ENCODE measurements around the gene TTC19. TPM values are rescaled to one million over a fixed set of nuclear protein-coding genes. Genes with fewer than 3 reads are reported as not detected.
A peak's percentile ranks its signal among the peaks of the same experiment; 100 is the strongest.

The TTC19 gene
- total RNA-seq, 1 experiment from 2014 or later = 28.4 TPM

GRCh38 chr17:16007439-16007838 lies 7.8 kb downstream of the TTC19 start:
- CTCF ChIA-PET = no interaction called here
- intact Hi-C loops (cut with micrococcal nuclease; ENCODE audit: unreplicated experiment) (no loop called here), in situ Hi-C loops (cut with HindIII; ENCODE audit: low pct_unique_long_range_greater_than_20kb, low sequenced_read_pairs) (no loop called here)
- Histone ChIP-seq H3K9me3 (ENCODE audit: control insufficient read depth, insufficient read depth, low read depth, low read length) (no peaks in the 10 kb centered on the region), H3K4me3 (ENCODE audit: low read depth in 2 of 2, low read length in 2 of 2) (no peak overlapping the region), H3K36me3 (ENCODE audit: control insufficient read depth, insufficient read depth, low read length) (peaks cover 55% of the 10 kb centered on the region), H3K27ac (ENCODE audit: low read length) (no peak overlapping the region), H3K4me1 (ENCODE audit: control insufficient read depth, insufficient read depth, low read length) (no peaks in the 10 kb centered on the region), H3K27me3 (ENCODE audit: control insufficient read depth, insufficient read depth, low read length) (no peaks in the 10 kb centered on the region)
- no TSS peak for BruUV-seq (replicated peaks)
- TF ChIP-seq, protein P1, sequence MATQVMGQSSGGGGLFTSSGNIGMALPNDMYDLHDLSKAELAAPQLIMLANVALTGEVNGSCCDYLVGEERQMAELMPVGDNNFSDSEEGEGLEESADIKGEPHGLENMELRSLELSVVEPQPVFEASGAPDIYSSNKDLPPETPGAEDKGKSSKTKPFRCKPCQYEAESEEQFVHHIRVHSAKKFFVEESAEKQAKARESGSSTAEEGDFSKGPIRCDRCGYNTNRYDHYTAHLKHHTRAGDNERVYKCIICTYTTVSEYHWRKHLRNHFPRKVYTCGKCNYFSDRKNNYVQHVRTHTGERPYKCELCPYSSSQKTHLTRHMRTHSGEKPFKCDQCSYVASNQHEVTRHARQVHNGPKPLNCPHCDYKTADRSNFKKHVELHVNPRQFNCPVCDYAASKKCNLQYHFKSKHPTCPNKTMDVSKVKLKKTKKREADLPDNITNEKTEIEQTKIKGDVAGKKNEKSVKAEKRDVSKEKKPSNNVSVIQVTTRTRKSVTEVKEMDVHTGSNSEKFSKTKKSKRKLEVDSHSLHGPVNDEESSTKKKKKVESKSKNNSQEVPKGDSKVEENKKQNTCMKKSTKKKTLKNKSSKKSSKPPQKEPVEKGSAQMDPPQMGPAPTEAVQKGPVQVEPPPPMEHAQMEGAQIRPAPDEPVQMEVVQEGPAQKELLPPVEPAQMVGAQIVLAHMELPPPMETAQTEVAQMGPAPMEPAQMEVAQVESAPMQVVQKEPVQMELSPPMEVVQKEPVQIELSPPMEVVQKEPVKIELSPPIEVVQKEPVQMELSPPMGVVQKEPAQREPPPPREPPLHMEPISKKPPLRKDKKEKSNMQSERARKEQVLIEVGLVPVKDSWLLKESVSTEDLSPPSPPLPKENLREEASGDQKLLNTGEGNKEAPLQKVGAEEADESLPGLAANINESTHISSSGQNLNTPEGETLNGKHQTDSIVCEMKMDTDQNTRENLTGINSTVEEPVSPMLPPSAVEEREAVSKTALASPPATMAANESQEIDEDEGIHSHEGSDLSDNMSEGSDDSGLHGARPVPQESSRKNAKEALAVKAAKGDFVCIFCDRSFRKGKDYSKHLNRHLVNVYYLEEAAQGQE (IDR thresholded peaks at IDR 0.05; ENCODE audit: insufficient read depth in 1 of 2, low read depth in 2 of 2, low read length in 1 of 2) = no peak
- TF ChIP-seq, protein P2, sequence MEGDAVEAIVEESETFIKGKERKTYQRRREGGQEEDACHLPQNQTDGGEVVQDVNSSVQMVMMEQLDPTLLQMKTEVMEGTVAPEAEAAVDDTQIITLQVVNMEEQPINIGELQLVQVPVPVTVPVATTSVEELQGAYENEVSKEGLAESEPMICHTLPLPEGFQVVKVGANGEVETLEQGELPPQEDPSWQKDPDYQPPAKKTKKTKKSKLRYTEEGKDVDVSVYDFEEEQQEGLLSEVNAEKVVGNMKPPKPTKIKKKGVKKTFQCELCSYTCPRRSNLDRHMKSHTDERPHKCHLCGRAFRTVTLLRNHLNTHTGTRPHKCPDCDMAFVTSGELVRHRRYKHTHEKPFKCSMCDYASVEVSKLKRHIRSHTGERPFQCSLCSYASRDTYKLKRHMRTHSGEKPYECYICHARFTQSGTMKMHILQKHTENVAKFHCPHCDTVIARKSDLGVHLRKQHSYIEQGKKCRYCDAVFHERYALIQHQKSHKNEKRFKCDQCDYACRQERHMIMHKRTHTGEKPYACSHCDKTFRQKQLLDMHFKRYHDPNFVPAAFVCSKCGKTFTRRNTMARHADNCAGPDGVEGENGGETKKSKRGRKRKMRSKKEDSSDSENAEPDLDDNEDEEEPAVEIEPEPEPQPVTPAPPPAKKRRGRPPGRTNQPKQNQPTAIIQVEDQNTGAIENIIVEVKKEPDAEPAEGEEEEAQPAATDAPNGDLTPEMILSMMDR (IDR thresholded peaks at IDR 0.05) = no peak
- TF ChIP-seq POLR2AphosphoS5 (IDR thresholded peaks at IDR 0.05; ENCODE audit: low read depth, low read length) = no peak
- no peak for TF ChIP-seq TCF7L2 (IDR thresholded peaks at IDR 0.05; ENCODE audit: low read depth, low read length)
- TF ChIP-seq SIN3A (IDR thresholded peaks at IDR 0.05; ENCODE audit: borderline replicate concordance, insufficient read depth, low read depth, low read length) = no peak
- DNase-seq (ENCODE audit: low read depth, low spot score) = no peak
- POLR2A ChIA-PET = no interaction called here
- ATAC-seq = no peak

DNA sequence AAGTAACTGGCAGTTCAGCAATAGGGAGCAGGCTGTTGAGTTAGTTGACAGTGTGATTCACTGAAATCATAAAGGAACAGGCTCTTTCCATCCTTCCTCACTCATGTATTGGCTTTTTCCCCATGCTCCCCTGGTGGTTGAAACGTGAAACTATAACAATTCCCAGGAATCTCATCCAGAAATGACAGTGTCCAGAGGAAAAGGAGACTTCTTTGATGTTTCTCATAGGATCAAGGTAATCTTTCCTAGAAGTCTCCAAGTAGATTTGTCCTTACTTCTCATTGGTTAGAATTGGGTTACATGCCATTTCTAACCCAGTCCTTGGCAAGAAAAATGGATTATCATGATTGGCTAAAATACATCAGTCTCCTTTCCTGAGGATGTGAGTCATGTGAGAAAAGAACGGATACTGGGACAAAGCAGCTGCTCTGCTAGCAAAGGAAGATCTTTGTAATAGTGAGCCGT lies 14.4 kb downstream of the TTC19 start:
- in situ Hi-C loops (cut with HindIII; ENCODE audit: low pct_unique_long_range_greater_than_20kb, low sequenced_read_pairs) = no loop called here
- Histone ChIP-seq H3K4me1 (ENCODE audit: control insufficient read depth, insufficient read depth, low read length) (no peaks in the 10 kb centered on the region), H3K9me3 (ENCODE audit: control insufficient read depth, insufficient read depth, low read depth, low read length) (no peaks in the 10 kb centered on the region), H3K27me3 (ENCODE audit: control insufficient read depth, insufficient read depth, low read length) (no peaks in the 10 kb centered on the region), H3K4me3 (ENCODE audit: low read depth in 2 of 2, low read length in 2 of 2) (no peak overlapping the region), H3K36me3 (ENCODE audit: control insufficient read depth, insufficient read depth, low read length) (peaks cover 33% of the 10 kb centered on the region), H3K27ac (ENCODE audit: low read length) (no peak overlapping the region)
- POLR2A ChIA-PET = no interaction called here
- CTCF ChIA-PET = no interaction called here
- ATAC-seq (peak; percentile 87), DNase-seq (ENCODE audit: low read depth, low spot score) (peak; percentile 81)
- intact Hi-C loops (cut with micrococcal nuclease; ENCODE audit: unreplicated experiment) = no loop called here
- TF ChIP-seq, protein P1 (IDR thresholded peaks at IDR 0.05; ENCODE audit: insufficient read depth in 1 of 2, low read depth in 2 of 2, low read length in 1 of 2) = no peak
- TF ChIP-seq, protein P2 (IDR thresholded peaks at IDR 0.05) = peak; percentile 54
- no TSS peak for BruUV-seq (replicated peaks)

Measured in Panc1 (cell line).